ENCODE results near the gene FAM240A.

Gene FAM240A

GRCh38 chr3:46656778-46657556 lies 44.6 kb downstream of the FAM240A start:
- Mint-ChIP-seq H3K4me1 (peaks cover 9 to 18% of the 10 kb centered on the region in 2 donors), H3K27ac (no peak overlapping the region), H3K27me3 (peaks cover 7 to 12% of the 10 kb centered on the region in 2 donors), H3K9me3 (peaks cover 6 to 7% of the 10 kb centered on the region in 2 donors), H3K4me3 (no peak overlapping the region), H3K36me3 (no peaks in the 10 kb centered on the region)
- ATAC-seq (replicated peaks) (no peak), DNase-seq (no peak)

- Mint-ChIP-seq H3K27me3 (peaks cover 14% of the 10 kb centered on the region in 2 donors), H3K9me3 (peaks cover 0 to 4% of the 10 kb centered on the region in 2 donors), H3K36me3 (no peaks in the 10 kb centered on the region), H3K4me3 (no peak overlapping the region), H3K27ac (no peak overlapping the region), H3K4me1 (peaks cover 9 to 18% of the 10 kb centered on the region in 2 donors)
- DNase-seq (no peak), ATAC-seq (replicated peaks) (no peak)
Observed at GRCh38 chr3:46659285-46659684, 47.0 kb downstream of the FAM240A start.

- DNase-seq (no peak), ATAC-seq (replicated peaks) (no peak)
- Mint-ChIP-seq H3K36me3 (no peaks in the 10 kb centered on the region), H3K27ac (no peak overlapping the region), H3K9me3 (peaks cover 0 to 2% of the 10 kb centered on the region in 2 donors), H3K4me1 (peaks cover 9 to 18% of the 10 kb centered on the region in 2 donors), H3K4me3 (no peak overlapping the region), H3K27me3 (peaks cover 14% of the 10 kb centered on the region in 2 donors)
Observed at GRCh38 chr3:46660003-46660402, 47.7 kb downstream of the FAM240A start.

GRCh38 chr3:46660543-46661523 lies 48.5 kb downstream of the FAM240A start:
- DNase-seq (no peak), ATAC-seq (replicated peaks) (peak in 1 of 2 donors; percentile 34)
- H3K27me3 Mint-ChIP-seq: peaks cover 14% of the 10 kb centered on the region in 2 donors
- peaks cover 7 to 10% of the 10 kb centered on the region in 2 donors for H3K4me1 Mint-ChIP-seq
- no peak overlapping the region for H3K4me3 Mint-ChIP-seq
- no peak overlapping the region for H3K27ac Mint-ChIP-seq
- no peaks in the 10 kb centered on the region for H3K9me3 Mint-ChIP-seq
- H3K36me3 Mint-ChIP-seq: no peaks in the 10 kb centered on the region

GRCh38 chr3:46661776-46662766 lies 49.7 kb downstream of the FAM240A start:
- no peak for ATAC-seq (replicated peaks)
- Mint-ChIP-seq H3K9me3 (no peaks in the 10 kb centered on the region), H3K4me3 (no peak overlapping the region), H3K27me3 (peaks cover 9 to 14% of the 10 kb centered on the region in 2 donors), H3K4me1 (peaks cover 7% of the 10 kb centered on the region in 2 donors), H3K36me3 (no peaks in the 10 kb centered on the region), H3K27ac (no peak overlapping the region)
- no peak for DNase-seq

- no peaks in the 10 kb centered on the region for H3K9me3 Mint-ChIP-seq
- H3K36me3 Mint-ChIP-seq: no peaks in the 10 kb centered on the region
- ATAC-seq (replicated peaks): no peak
- H3K4me3 Mint-ChIP-seq: no peak overlapping the region
- peaks cover 9 to 11% of the 10 kb centered on the region in 2 donors for H3K27me3 Mint-ChIP-seq
- no peak overlapping the region for H3K27ac Mint-ChIP-seq
- DNase-seq: no peak
- H3K4me1 Mint-ChIP-seq: peaks cover 5 to 7% of the 10 kb centered on the region in 2 donors
Observed at GRCh38 chr3:46662771-46663551, 50.6 kb downstream of the FAM240A start.

- no peaks in the 10 kb centered on the region for H3K9me3 Mint-ChIP-seq
- ATAC-seq (replicated peaks) (no peak), DNase-seq (no peak)
- H3K4me1 Mint-ChIP-seq: peaks cover 5 to 7% of the 10 kb centered on the region in 2 donors
- no peak overlapping the region for H3K4me3 Mint-ChIP-seq
- H3K36me3 Mint-ChIP-seq: no peaks in the 10 kb centered on the region
- H3K27ac Mint-ChIP-seq: no peak overlapping the region
- peaks cover 9 to 11% of the 10 kb centered on the region in 2 donors for H3K27me3 Mint-ChIP-seq
Observed at GRCh38 chr3:46663591-46664135, 51.3 kb downstream of the FAM240A start.

GRCh38 chr3:46664188-46664970 lies 52.1 kb downstream of the FAM240A start:
- no peaks in the 10 kb centered on the region for H3K36me3 Mint-ChIP-seq
- H3K4me1 Mint-ChIP-seq: peaks cover 5 to 7% of the 10 kb centered on the region in 2 donors
- peaks cover 9 to 11% of the 10 kb centered on the region in 2 donors for H3K27me3 Mint-ChIP-seq
- no peaks in the 10 kb centered on the region for H3K9me3 Mint-ChIP-seq
- H3K4me3 Mint-ChIP-seq: no peak overlapping the region
- DNase-seq (no peak), ATAC-seq (replicated peaks) (no peak)
- H3K27ac Mint-ChIP-seq: no peak overlapping the region

GRCh38 chr3:46664971-46665762 lies 52.8 kb downstream of the FAM240A start:
- ATAC-seq (replicated peaks): no peak
- Mint-ChIP-seq H3K36me3 (no peaks in the 10 kb centered on the region), H3K4me3 (no peak overlapping the region), H3K4me1 (peaks cover 5 to 7% of the 10 kb centered on the region in 2 donors), H3K27ac (no peak overlapping the region), H3K27me3 (peaks cover 9 to 11% of the 10 kb centered on the region in 2 donors), H3K9me3 (no peaks in the 10 kb centered on the region)
- DNase-seq: no peak

- H3K4me1 Mint-ChIP-seq: peaks cover 1 to 2% of the 10 kb centered on the region in 2 donors
- no peaks in the 10 kb centered on the region for H3K9me3 Mint-ChIP-seq
- H3K36me3 Mint-ChIP-seq: no peaks in the 10 kb centered on the region
- H3K4me3 Mint-ChIP-seq: no peak overlapping the region
- peaks cover 9 to 11% of the 10 kb centered on the region in 2 donors for H3K27me3 Mint-ChIP-seq
- ATAC-seq (replicated peaks): no peak
- no peak overlapping the region for H3K27ac Mint-ChIP-seq
- DNase-seq: no peak
Observed at GRCh38 chr3:46665763-46666452, 53.6 kb downstream of the FAM240A start.

GRCh38 chr3:46666453-46666845 lies 54.1 kb downstream of the FAM240A start:
- H3K4me3 Mint-ChIP-seq: no peak overlapping the region
- DNase-seq: no peak
- H3K27ac Mint-ChIP-seq: no peak overlapping the region
- no peaks in the 10 kb centered on the region for H3K36me3 Mint-ChIP-seq
- no peak for ATAC-seq (replicated peaks)
- H3K27me3 Mint-ChIP-seq: peaks cover 9 to 11% of the 10 kb centered on the region in 2 donors
- no peaks in the 10 kb centered on the region for H3K9me3 Mint-ChIP-seq
- H3K4me1 Mint-ChIP-seq: no peaks in the 10 kb centered on the region

Measured in stimulated activated naive B cell treated with anti-CD40 and anti-IgM and Interleukin-4, amounts not matched to agents 10 μg/mL and 1 μg/mL and 100 μg/mL, for 72 hours (primary cell).